Measurements from ENCODE around the gene APOBEC3H. TPM values are rescaled to one million over a fixed set of nuclear protein-coding genes. Genes with fewer than 3 reads are reported as not detected.

Gene APOBEC3H
- total RNA-seq, 2 experiments from 2014 or later = 75.5 to 84.9 TPM

DNA sequence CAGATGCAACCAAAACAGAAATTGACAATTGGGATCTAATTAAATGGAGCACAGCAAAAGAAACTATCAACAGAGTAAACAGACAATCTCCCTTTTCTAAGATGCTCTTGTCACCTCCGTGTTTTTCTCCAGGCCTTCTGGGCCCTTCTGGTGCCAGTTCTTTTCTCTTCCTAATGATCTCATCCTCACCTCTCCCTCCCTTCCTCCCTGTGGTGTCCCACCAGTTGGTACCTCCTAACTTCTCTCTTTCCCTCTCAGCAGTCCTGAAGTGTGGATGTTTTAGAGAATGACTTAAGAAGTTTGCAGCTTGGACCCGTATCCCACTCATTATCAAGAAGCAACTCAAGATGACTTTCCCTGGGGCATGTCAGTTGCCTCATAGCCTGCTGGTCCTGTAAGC lies 6.4 kb downstream of the APOBEC3H start:
- Mint-ChIP-seq H3K9me3 (no peaks in the 10 kb centered on the region), H3K27me3 (no peaks in the 10 kb centered on the region), H3K4me1 (peaks cover 18% of the 10 kb centered on the region), H3K27ac (no peak overlapping the region), H3K36me3 (peaks cover 22% of the 10 kb centered on the region), H3K4me3 (no peak overlapping the region)
- ATAC-seq (ENCODE audit: low read depth) (no peak), DNase-seq (no peak)
- POLR2A ChIA-PET = interaction anchor here (1.2 kb wide), 1 partner anchor 10 kb away, joined by 4 read pairs; no protein-coding TSS in a partner anchor

DNA sequence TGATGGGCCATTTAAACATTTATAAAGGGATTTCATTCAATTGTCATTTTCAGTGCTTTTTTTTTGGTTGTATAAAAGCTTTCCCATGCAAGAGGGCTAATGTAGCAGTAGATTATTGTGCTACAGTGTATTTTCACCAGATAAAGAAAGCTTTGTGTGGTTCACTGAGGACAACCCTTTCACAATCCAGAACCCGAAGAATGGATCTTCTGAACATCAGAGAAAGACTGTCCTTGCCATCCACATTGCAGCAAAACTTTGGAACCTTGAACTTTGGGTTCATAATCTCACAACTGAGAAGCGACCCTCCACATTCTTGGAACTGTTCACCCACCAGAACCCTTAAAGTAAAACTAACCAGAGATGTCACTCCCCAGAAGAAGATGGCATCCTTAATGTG lies 9.3 kb downstream of the APOBEC3H start:
- no peak overlapping the region for H3K4me3 Mint-ChIP-seq
- no peak overlapping the region for H3K27ac Mint-ChIP-seq
- peaks cover 15% of the 10 kb centered on the region for H3K36me3 Mint-ChIP-seq
- no peak for ATAC-seq (ENCODE audit: low read depth)
- peaks cover 2% of the 10 kb centered on the region for H3K4me1 Mint-ChIP-seq
- peaks cover 3% of the 10 kb centered on the region for H3K27me3 Mint-ChIP-seq
- POLR2A ChIA-PET = interaction anchor here (0.6 to 1.5 kb wide), 3 partner anchors 11 to 91 kb away, joined by 3 to 4 read pairs (median 3); no protein-coding TSS in a partner anchor
- no peak for DNase-seq
- H3K9me3 Mint-ChIP-seq = no peaks in the 10 kb centered on the region

DNA sequence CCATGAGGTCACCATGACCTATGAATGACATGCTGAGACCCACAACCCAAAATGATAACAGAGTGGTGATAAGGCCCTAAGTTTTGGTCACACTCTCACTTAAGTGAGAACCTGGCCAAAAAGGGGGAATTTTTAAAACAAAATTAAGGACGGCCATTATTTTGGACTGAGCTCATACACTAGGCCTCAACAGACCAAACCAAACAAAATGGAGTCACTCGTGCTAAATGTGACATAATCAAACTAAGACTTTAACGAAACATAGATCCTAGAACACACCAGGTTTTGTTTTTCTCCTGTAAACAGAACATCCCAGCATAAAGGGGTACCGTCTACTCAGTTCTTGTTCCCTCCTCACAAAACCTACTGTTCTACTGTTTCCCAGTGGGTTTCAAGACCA lies 11.4 kb downstream of the APOBEC3H start:
- Mint-ChIP-seq H3K36me3 (peaks cover 2% of the 10 kb centered on the region), H3K4me3 (no peak overlapping the region), H3K9me3 (peaks cover 1% of the 10 kb centered on the region), H3K27ac (no peak overlapping the region), H3K4me1 (peaks cover 3% of the 10 kb centered on the region), H3K27me3 (peaks cover 3% of the 10 kb centered on the region)
- DNase-seq (no peak), ATAC-seq (ENCODE audit: low read depth) (no peak)
- POLR2A ChIA-PET = no interaction called here

DNA sequence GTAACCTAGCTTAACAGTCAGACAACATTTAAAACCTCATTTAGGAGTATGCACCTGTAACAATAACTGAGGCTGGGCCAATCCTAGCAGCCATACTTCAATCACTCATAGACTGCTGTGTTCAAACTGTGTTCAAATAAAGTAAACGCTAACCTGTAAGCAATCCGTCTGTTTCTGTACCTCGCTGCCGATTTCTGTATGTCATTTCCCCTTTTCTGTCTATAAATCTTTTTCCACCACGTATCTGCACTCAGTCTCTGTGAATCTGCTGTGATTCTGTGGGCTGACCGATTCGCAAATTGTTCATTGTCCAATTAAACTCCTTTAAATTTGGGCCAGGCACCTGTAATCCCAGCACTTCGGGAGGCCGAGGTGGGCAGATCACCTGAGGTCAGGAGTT lies 12.3 kb downstream of the APOBEC3H start:
- POLR2A ChIA-PET = no interaction called here
- peaks cover 5% of the 10 kb centered on the region for H3K4me1 Mint-ChIP-seq
- peaks cover 3% of the 10 kb centered on the region for H3K27me3 Mint-ChIP-seq
- peaks cover 3% of the 10 kb centered on the region for H3K9me3 Mint-ChIP-seq
- DNase-seq (no peak), ATAC-seq (ENCODE audit: low read depth) (no peak)
- H3K27ac Mint-ChIP-seq = no peak overlapping the region
- H3K36me3 Mint-ChIP-seq = no peaks in the 10 kb centered on the region
- H3K4me3 Mint-ChIP-seq = no peak overlapping the region

DNA sequence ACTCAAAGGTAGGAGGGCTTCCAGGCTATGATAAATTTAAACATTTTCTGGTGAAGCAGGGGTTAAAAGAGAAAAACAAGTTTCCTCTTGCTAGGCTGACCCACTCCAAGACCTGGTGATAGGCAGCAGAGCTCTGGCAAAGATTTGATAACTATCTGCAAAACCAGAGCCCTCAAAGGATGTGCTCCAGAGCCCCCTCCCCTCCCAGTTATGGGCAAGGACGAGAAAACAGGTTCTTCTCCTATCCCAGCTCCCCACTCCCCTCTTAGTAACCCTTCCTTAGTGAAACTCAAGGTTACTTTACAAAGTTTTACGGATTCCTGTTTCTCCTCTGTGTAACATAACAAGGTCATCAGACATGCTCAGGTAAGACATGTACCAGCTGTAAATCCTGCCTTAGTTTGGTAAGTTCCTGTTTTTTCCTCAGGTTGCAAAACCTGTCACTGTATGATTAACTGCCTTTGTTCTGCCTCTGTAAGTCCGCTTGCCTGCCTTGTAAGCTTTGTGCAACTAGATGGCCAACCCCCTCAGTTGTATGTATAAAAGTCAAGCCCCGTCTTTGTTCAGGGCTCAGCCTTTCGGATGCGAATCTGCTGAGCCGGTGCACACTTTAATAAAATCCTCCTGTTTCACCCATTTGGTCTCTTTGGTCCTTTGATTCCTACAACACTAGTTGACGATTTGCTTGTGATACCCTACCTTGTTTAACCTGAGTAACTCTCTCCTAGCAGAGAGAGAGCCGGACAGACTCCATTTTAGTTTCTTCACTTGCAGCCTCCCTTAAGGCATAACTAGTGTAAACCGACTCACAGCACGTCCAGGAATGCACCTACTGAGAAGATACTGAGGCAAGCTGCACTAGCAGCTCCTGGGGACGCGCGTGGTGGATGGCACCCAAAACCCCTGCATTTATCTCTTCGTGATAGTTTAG lies 13.9 kb downstream of the APOBEC3H start:
- H3K4me3 Mint-ChIP-seq = no peak overlapping the region
- H3K4me1 Mint-ChIP-seq = peaks cover 14% of the 10 kb centered on the region
- H3K36me3 Mint-ChIP-seq = no peaks in the 10 kb centered on the region
- H3K9me3 Mint-ChIP-seq = peaks cover 3% of the 10 kb centered on the region
- no peak overlapping the region for H3K27ac Mint-ChIP-seq
- peaks cover 3% of the 10 kb centered on the region for H3K27me3 Mint-ChIP-seq
- ATAC-seq (ENCODE audit: low read depth) (no peak), DNase-seq (no peak)
- POLR2A ChIA-PET = interaction anchor here (0.7 kb wide), 1 partner anchor 1453 kb away, joined by 3 read pairs; no protein-coding TSS in a partner anchor

DNA sequence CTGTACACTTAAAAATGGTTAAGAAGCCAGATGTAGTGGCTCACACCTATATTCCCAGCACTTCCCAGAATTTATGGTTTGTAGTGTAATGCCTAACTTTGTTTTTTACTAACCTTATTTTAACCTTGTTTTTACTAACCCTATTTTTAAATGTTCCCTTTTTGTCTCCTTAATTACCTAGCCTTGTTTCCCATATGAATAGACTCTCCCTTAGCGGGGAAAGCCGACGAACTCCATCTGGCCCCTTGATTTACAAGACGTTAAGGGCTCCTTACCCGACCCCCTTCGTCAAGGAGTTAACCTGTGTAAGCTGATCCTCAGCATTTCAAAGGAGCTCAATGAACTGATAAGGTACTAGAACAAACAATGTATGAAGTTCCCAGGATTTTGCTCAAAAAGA lies 17.1 kb downstream of the APOBEC3H start:
- Mint-ChIP-seq H3K4me3 (no peak overlapping the region), H3K27ac (no peak overlapping the region), H3K27me3 (peaks cover 3% of the 10 kb centered on the region), H3K4me1 (peaks cover 39% of the 10 kb centered on the region), H3K36me3 (no peaks in the 10 kb centered on the region), H3K9me3 (peaks cover 3% of the 10 kb centered on the region)
- ATAC-seq (ENCODE audit: low read depth) = no peak
- POLR2A ChIA-PET = interaction anchor here (0.7 to 1.4 kb wide), 3 partner anchors 17 to 24 kb away, joined by 4 to 5 read pairs (median 4); partner anchors contain the start of gene APOBEC3H
- no peak for DNase-seq

DNA sequence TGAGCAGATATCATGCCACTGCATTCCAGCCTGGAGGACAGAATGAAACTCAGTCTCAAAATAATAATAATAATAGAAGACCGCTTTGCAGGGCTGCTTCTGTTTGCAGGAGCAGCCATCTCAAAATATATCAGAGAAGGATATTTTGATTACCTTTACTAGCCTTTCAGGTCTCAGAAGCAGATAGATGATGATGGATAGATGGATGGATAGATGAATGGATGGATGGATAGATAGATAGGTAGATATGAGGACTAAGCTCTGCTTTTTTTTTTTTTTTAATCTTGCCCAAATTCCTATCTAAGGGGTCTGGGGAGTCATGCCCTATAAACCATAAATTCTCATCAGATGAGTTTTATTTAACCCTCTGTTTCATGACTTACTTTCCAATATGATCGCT lies 18.5 kb downstream of the APOBEC3H start:
- no peak overlapping the region for H3K27ac Mint-ChIP-seq
- peaks cover 42% of the 10 kb centered on the region for H3K4me1 Mint-ChIP-seq
- H3K27me3 Mint-ChIP-seq = no peaks in the 10 kb centered on the region
- H3K4me3 Mint-ChIP-seq = no peak overlapping the region
- no peaks in the 10 kb centered on the region for H3K36me3 Mint-ChIP-seq
- POLR2A ChIA-PET = no interaction called here
- no peak for DNase-seq
- peaks cover 3% of the 10 kb centered on the region for H3K9me3 Mint-ChIP-seq
- ATAC-seq (ENCODE audit: low read depth) = no peak

DNA sequence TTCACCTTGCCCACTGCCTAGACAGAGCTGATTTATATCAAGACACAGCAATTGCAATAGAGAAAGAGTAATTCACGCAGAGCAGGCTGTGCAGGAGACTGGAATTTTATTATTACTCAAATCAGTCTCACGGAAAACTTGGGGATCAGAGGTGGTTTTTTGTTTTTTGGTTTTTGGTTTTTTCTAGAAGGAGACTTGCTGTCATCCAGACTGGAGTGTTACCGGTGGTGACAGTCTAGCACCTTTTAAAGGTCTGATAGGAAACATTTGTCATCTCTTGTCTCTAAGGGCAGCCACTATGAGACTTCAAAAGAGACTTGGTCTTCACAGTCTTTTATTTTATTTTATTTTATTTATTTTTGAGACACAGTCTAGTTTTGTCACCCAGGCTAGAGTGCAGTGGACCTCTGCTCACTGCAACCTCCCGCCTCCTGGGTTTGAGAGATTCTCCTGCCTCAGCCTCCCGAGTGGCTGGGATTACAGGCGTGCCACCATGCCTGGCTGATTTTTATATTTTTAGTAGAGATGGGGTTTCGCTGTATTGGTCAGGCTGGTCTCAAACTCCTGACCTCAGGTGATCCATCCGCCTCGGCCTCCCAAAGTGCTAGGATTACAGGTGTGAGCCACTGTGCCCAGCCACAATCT lies 19.1 kb downstream of the APOBEC3H start:
- ATAC-seq (ENCODE audit: low read depth) (no peak), DNase-seq (no peak)
- Mint-ChIP-seq H3K4me1 (peaks cover 44% of the 10 kb centered on the region), H3K27ac (no peak overlapping the region), H3K4me3 (no peak overlapping the region), H3K36me3 (no peaks in the 10 kb centered on the region), H3K9me3 (peaks cover 3% of the 10 kb centered on the region), H3K27me3 (no peaks in the 10 kb centered on the region)
- POLR2A ChIA-PET = no interaction called here

DNA sequence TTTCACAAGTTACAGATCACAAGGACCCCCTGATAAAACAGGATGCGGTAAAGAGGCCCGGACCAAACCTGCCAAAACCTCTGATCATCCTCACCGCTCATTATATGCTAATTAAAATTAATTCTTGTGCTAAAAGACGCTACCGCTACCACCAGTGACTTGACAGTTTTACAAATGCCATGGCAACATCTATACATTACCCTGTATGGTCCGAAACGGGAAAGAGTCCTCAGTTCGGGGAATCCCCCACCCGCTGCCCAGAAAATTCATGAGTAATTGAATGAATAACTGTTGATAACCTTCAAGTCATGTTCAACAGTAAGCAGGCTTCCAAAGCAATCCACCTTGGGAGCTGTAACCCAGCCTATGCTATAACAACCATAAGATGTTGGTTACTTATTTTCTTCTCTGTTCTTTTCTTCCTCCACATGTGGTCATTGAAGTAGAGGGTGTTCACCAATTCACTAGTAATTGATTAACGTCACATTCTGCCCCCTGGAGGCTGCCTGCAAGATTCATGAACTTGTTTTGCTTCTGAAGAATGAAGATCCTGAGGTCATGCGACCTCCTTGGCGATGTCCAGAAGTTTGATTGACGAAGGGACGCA lies 20.6 kb downstream of the APOBEC3H start:
- H3K9me3 Mint-ChIP-seq = peaks cover 3% of the 10 kb centered on the region
- ATAC-seq (ENCODE audit: low read depth) = peak; percentile 69
- H3K4me1 Mint-ChIP-seq = peaks cover 52% of the 10 kb centered on the region
- no peaks in the 10 kb centered on the region for H3K27me3 Mint-ChIP-seq
- DNase-seq = peak; percentile 68
- H3K4me3 Mint-ChIP-seq = peak overlapping the region; percentile 65
- no peaks in the 10 kb centered on the region for H3K36me3 Mint-ChIP-seq
- POLR2A ChIA-PET = interaction anchor here (1.1 to 1.6 kb wide), 3 partner anchors 19 to 27 kb away, joined by 4 to 9 read pairs (median 6); no protein-coding TSS in a partner anchor
- peak overlapping the region; percentile 81 for H3K27ac Mint-ChIP-seq

DNA sequence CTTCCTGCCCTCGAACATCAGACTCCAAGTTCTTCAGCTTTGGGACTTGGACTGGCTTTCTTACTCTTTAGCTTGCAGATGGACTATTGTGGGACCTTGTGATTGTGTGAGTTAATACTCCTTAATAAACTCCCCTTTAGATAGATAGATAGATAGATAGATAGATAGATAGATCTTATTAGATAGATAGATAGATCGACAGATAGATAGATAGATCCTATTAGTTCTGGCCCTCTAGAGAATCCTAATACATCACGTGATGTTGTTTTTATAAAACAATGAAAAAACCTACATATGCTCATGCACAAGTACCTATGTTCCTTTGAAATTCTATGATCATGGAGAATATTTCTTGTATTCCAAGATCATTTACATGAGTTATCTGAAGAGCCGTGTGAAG lies 23.9 kb downstream of the APOBEC3H start:
- H3K27ac Mint-ChIP-seq = peak overlapping the region; percentile 14

DNA sequence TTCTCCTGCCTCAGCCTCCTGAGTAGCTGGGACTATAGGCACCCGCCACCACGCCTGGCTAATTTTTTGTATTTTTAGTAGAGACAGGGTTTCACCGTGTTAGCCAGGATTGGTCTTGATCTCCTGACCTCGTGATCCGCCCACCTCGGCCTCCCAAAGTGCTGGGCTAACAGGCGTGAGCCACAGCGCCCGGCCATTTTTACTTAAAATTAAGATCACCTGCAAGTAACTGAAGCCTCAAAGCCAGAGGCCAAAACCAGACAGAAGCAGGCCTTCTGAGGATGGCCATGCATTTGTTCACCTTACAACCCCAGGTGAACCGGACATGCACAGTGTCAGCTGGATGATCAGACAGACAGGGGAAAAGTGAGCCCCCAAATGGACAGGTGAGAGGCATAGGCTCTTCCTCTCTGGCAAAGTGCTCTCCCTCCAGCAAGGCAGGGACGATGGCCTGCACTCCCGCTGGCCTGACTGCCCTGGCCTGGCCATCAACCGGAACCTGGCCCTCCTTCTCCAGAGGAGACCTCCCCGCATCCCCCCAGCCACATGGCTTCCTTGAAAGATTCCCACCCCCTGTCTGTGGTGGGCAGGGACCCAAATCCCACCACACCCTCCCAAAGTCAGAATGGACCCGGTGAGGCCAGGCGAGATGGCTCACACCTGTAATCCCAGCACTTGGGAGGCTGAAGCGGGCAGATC lies 25.9 kb downstream of the APOBEC3H start:
- H3K9me3 Mint-ChIP-seq = no peaks in the 10 kb centered on the region
- ATAC-seq (ENCODE audit: low read depth) (no peak), DNase-seq (no peak)
- no peak overlapping the region for H3K27ac Mint-ChIP-seq
- POLR2A ChIA-PET = interaction anchor here (1.4 kb wide), 1 partner anchor 120 kb away, joined by 5 read pairs; no protein-coding TSS in a partner anchor
- H3K36me3 Mint-ChIP-seq = no peaks in the 10 kb centered on the region
- no peaks in the 10 kb centered on the region for H3K27me3 Mint-ChIP-seq
- H3K4me1 Mint-ChIP-seq = peaks cover 24% of the 10 kb centered on the region
- H3K4me3 Mint-ChIP-seq = no peak overlapping the region

More for the DNA sequence above, 23.9 kb downstream of the APOBEC3H start:
- POLR2A ChIA-PET = no interaction called here
- Mint-ChIP-seq H3K4me1 (peaks cover 39% of the 10 kb centered on the region), H3K9me3 (no peaks in the 10 kb centered on the region), H3K27me3 (no peaks in the 10 kb centered on the region), H3K4me3 (no peak overlapping the region), H3K36me3 (no peaks in the 10 kb centered on the region)
- ATAC-seq (ENCODE audit: low read depth) = no peak
- no peak for DNase-seq

DNA sequence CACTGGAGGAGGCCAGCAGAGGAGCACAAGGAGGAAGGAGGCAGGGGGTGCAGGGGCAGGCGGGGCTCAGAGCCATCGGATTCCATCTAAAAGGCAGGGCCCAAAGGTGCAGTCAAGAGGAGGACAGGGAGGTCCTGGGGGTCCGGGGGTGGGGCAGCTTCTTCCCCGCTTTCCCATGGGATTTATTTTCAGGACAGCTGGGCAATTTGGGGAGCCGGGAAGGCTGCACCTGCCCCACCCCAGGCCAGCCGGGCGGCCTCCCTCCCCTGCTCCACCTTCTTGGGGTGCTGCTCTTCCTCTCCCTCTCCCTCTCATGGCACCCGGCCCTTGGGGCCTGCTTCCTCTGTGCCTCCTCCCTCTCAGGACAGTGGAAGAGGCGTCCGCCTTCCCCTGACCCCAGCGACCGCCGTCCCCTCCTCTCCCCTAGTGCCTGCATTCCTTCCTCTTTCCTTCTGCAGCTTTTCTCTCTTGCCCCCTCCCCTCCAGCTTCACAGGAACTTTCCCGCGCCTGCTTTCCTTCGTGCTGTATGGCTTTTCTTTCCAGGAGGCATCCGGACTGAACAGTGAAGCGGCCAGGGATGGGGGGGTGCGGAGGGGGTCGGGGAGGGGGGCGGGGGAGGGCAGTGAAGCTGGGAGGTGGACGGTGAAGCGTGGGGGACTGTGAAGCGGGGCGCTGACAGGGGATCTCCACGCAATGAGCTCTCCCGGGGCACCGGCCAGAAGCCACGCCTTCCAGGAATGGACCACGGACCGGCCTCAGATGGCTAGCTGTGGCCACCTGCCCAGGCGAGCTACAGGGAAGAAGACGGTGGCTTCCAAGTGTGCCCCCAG lies 26.9 kb downstream of the APOBEC3H start:
- POLR2A ChIA-PET = interaction anchor here (1.4 kb wide), 1 partner anchor 121 kb away, joined by 5 read pairs; no protein-coding TSS in a partner anchor
- H3K27me3 Mint-ChIP-seq = no peaks in the 10 kb centered on the region
- no peaks in the 10 kb centered on the region for H3K36me3 Mint-ChIP-seq
- ATAC-seq (ENCODE audit: low read depth) (no peak), DNase-seq (no peak)
- H3K27ac Mint-ChIP-seq = no peak overlapping the region
- no peak overlapping the region for H3K4me3 Mint-ChIP-seq
- H3K4me1 Mint-ChIP-seq = peaks cover 16% of the 10 kb centered on the region
- H3K9me3 Mint-ChIP-seq = no peaks in the 10 kb centered on the region

Measured in activated naive CD8-positive, alpha-beta T cell treated with anti-CD3 and anti-CD28 coated beads, Interleukin-2, amount 10 ng/mL, durations not matched to agents 7 days and 5 days (primary cell).